ENCODE measurements around the gene SAE1. TPM values are rescaled to one million over a fixed set of nuclear protein-coding genes. Genes with fewer than 3 reads are reported as not detected.
A peak's percentile ranks its signal among the peaks of the same experiment; 100 is the strongest.

SAE1 gene
- total and polyA plus RNA-seq, 12 donors = 11.9 to 60.2 (median 45.5) TPM

- peaks cover 0 to 33% (median 0%) of the 10 kb centered on the region in 9 donors for H3K36me3 ChIP-seq
- 63 to 66% methylated on average over 2 of the region's 2 CpGs for WGBS, 2 donors
- no peaks in the 10 kb centered on the region for H3K9me3 ChIP-seq
- H3K27me3 ChIP-seq = no peaks in the 10 kb centered on the region
- no peak for TF ChIP-seq CTCF (IDR thresholded peaks at IDR 0.05)
- no peak for ATAC-seq
- H3K27ac ChIP-seq = peak overlapping the region in 6 of 10 donors; percentile 39 to 100 (median 100)
- intact Hi-C loops (cut with DNase I) = loop anchor here in 1 of 10 donors (10.0 kb wide), 1 partner anchor 251 kb away; the partner anchor contains the start of gene AP2S1
- H3K4me3 ChIP-seq = no peak overlapping the region
- peaks cover 6 to 92% (median 74%) of the 10 kb centered on the region in 9 donors for H3K4me1 ChIP-seq
- DNase-seq = no peak
Observed at GRCh38 chr19:47105874-47106273, 24.8 kb upstream of the SAE1 start.

DNA sequence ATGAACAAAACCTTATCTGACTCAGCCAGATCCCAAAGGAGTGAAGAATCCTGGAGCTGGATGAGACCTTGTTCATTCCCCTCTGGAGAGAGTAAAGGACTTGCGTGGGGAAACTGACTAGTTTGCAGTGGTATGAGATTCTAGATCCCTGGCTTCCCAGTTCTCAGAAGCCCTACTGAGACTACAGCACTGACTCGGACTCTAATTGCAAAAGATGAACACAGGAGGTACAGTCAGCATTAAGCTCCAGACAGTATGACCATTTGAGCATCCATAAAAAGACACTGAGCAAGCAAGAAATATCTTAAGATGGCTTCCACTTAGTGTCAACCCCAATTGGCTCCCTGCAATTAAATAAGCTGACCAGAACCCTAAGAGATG is 23.8 kb upstream of the SAE1 start:
- H3K4me1 ChIP-seq = peaks cover 6 to 92% (median 72%) of the 10 kb centered on the region in 9 donors
- no peak for TF ChIP-seq CTCF (IDR thresholded peaks at IDR 0.05)
- H3K27me3 ChIP-seq = no peaks in the 10 kb centered on the region
- H3K27ac ChIP-seq = peak overlapping the region; percentile 39 to 100 (median 100)
- ATAC-seq = peak in 3 of 8 donors; percentile 6 to 50 (median 7)
- no peak for DNase-seq
- H3K9me3 ChIP-seq = no peaks in the 10 kb centered on the region
- H3K4me3 ChIP-seq = peak overlapping the region in 1 of 10 donors; percentile 1
- peaks cover 0 to 33% (median 0%) of the 10 kb centered on the region in 9 donors for H3K36me3 ChIP-seq
- intact Hi-C loops (cut with DNase I) = loop anchor here in 1 of 10 donors (10.0 kb wide), 1 partner anchor 252 kb away; the partner anchor contains the start of gene AP2S1
- WGBS, 2 donors = 68 to 71% methylated on average over 2 of the region's 2 CpGs

GRCh38 chr19:47107202-47107952 is 23.3 kb upstream of the SAE1 start:
- WGBS, 2 donors = 16 to 27% methylated on average over 9 of the region's 9 CpGs
- ATAC-seq = peak in 1 of 8 donors; percentile 37

More at GRCh38 chr19:47107202-47107952, 23.3 kb upstream of the SAE1 start:
- intact Hi-C loops (cut with DNase I) = loop anchor here in 1 of 10 donors (10.0 kb wide), 1 partner anchor 253 kb away; the partner anchor contains the start of gene AP2S1
- Histone ChIP-seq H3K4me1 (peaks cover 6 to 86% (median 66%) of the 10 kb centered on the region in 9 donors), H3K27ac (peak overlapping the region; percentile 39 to 100 (median 100)), H3K4me3 (peak overlapping the region in 1 of 10 donors; percentile 1), H3K36me3 (peaks cover 0 to 33% (median 0%) of the 10 kb centered on the region in 9 donors), H3K9me3 (no peaks in the 10 kb centered on the region), H3K27me3 (no peaks in the 10 kb centered on the region)
- TF ChIP-seq CTCF (IDR thresholded peaks at IDR 0.05) = no peak
- DNase-seq = no peak

All from heart right ventricle (tissue), 16 donors.